Measurements from ENCODE around the gene TANC1.

Gene TANC1

DNA sequence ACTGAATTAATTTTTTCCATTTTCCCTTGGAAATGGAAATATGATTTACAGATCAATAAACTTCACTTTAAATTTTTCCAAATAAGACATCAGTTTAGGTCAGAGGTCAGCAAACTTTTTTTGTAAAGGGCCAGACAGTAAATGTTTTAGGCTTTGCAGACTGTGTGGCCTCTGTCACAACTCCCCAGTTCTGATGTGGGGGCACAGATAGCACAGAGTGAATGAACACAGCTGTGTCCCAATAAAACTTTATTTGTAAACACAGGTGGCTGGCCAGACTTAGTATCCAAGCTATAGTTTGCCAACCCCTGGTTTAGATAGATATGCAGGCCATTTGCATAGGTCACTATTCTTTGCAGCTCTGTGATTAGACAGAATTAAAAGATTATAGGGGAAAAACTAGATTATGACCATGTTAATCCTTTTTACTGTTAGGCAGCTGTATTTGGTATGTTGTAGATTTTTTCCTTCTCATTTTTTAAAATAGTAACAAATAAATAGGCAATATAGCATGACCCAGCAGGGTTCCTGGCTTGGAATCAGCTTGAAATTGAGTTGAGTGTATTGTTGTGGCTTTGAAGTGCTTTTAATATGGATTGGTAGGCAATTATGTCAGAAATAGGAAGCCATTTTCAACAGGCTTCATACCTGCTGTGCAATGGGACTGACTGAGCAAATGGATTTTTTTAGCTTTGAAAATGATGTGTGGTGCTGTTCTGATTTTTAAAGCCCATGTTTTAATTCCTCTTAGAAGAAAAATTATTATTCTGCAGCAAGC lies 258.4 kb downstream of the TANC1 start:
- no peak overlapping the region for H3K4me3 ChIP-seq (ENCODE audit: low read length)
- H3K27me3 ChIP-seq (ENCODE audit: insufficient read depth, low read length): no peaks in the 10 kb centered on the region
- H3K36me3 ChIP-seq (ENCODE audit: insufficient read depth, low read depth, low read length): peaks cover 13% of the 10 kb centered on the region; the same call in 1 of the 2 replicates
- no peak overlapping the region for H3K27ac ChIP-seq (ENCODE audit: low read length)
- no peak overlapping the region for H3K9ac ChIP-seq (ENCODE audit: low read depth, low read length)
- H3K9me3 ChIP-seq (ENCODE audit: insufficient read depth, low read depth, low read length): no peaks in the 10 kb centered on the region
- H3K4me1 ChIP-seq (ENCODE audit: insufficient read depth, low read length): no peaks in the 10 kb centered on the region

DNA sequence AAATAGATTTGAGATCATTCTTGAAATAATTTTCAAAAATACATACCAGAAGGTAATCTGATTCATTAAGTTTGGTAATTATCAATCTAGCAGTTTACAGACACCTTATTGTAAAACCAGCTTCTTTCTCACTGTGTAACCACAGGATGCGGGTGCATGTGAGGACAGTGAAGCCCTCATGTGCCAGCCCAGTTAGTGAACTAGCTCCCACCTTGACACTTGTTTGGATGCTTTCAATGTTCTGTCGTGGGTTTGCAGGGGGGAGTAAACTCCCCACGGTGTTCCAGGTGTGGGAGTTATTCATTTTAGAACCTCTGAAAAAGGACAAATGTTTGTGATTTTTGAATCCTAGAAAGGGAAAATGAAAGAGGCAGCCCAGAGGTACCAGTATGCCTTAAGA lies 259.0 kb downstream of the TANC1 start:
- Histone ChIP-seq H3K36me3 (ENCODE audit: insufficient read depth, low read depth, low read length) (peaks cover 13% of the 10 kb centered on the region; the same call in 1 of the 2 replicates), H3K4me1 (ENCODE audit: insufficient read depth, low read length) (no peaks in the 10 kb centered on the region), H3K27ac (ENCODE audit: low read length) (no peak overlapping the region), H3K9ac (ENCODE audit: low read depth, low read length) (no peak overlapping the region), H3K4me3 (ENCODE audit: low read length) (no peak overlapping the region), H3K27me3 (ENCODE audit: insufficient read depth, low read length) (no peaks in the 10 kb centered on the region), H3K9me3 (ENCODE audit: insufficient read depth, low read depth, low read length) (no peaks in the 10 kb centered on the region)

DNA sequence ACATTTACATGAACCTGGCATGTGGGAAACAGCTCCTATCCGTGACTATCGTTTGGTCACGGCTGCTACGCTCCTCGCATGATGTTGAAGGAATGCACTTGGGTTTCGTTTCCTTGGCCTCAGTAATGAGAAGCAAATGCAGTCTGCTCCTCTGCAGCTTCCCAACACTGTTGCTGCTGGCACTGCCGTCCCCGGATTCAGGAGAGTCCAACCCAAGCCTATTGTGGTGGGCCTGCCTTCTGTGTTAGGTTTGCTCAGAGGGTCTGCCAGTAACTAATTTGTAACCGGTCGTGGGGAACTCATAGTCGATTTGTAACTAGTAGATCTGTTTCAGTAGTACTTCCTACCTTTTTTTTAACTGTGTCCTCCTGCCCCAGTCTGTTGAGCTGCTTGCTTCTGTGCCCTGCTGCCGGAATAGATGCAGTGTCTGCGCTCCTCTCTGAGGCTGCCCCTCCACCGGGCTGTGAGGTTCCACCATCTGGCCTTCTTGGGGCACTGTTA lies 259.7 kb downstream of the TANC1 start:
- Histone ChIP-seq H3K36me3 (ENCODE audit: insufficient read depth, low read depth, low read length) (peaks cover 13% of the 10 kb centered on the region; the same call in 1 of the 2 replicates), H3K4me1 (ENCODE audit: insufficient read depth, low read length) (no peaks in the 10 kb centered on the region), H3K27ac (ENCODE audit: low read length) (no peak overlapping the region), H3K27me3 (ENCODE audit: insufficient read depth, low read length) (no peaks in the 10 kb centered on the region), H3K9ac (ENCODE audit: low read depth, low read length) (no peak overlapping the region), H3K4me3 (ENCODE audit: low read length) (no peak overlapping the region), H3K9me3 (ENCODE audit: insufficient read depth, low read depth, low read length) (no peaks in the 10 kb centered on the region)

DNA sequence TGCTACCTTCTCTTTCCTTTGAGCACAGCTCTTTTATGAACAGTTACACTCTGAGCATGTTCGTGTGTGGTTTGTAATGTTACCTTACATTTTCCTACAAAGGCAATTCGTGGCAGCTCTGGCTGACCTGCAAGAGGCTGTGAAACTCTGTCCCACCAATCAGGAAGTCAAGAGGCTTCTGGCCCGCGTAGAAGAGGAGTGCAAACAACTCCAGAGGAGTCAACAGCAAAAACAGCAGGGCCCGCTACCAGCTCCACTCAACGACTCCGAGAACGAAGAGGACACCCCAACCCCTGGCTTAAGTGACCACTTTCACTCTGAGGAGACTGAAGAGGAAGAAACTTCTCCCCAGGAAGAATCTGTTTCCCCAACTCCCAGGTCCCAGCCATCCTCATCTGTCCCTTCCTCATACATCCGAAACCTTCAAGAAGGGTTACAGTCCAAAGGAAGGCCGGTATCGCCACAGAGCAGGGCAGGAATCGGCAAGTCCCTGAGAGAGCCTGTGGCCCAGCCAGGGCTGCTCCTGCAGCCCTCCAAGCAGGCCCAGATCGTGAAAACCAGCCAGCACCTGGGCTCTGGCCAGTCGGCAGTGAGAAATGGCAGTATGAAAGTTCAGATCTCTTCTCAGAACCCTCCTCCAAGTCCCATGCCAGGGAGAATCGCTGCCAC lies 261.2 kb downstream of the TANC1 start:
- no peak overlapping the region for H3K4me3 ChIP-seq (ENCODE audit: low read length)
- H3K27ac ChIP-seq (ENCODE audit: low read length): no peak overlapping the region
- H3K4me1 ChIP-seq (ENCODE audit: insufficient read depth, low read length): no peaks in the 10 kb centered on the region
- H3K9me3 ChIP-seq (ENCODE audit: insufficient read depth, low read depth, low read length): no peaks in the 10 kb centered on the region
- H3K27me3 ChIP-seq (ENCODE audit: insufficient read depth, low read length): no peaks in the 10 kb centered on the region
- no peak overlapping the region for H3K9ac ChIP-seq (ENCODE audit: low read depth, low read length)
- peaks cover 17% of the 10 kb centered on the region for H3K36me3 ChIP-seq (ENCODE audit: insufficient read depth, low read depth, low read length)

DNA sequence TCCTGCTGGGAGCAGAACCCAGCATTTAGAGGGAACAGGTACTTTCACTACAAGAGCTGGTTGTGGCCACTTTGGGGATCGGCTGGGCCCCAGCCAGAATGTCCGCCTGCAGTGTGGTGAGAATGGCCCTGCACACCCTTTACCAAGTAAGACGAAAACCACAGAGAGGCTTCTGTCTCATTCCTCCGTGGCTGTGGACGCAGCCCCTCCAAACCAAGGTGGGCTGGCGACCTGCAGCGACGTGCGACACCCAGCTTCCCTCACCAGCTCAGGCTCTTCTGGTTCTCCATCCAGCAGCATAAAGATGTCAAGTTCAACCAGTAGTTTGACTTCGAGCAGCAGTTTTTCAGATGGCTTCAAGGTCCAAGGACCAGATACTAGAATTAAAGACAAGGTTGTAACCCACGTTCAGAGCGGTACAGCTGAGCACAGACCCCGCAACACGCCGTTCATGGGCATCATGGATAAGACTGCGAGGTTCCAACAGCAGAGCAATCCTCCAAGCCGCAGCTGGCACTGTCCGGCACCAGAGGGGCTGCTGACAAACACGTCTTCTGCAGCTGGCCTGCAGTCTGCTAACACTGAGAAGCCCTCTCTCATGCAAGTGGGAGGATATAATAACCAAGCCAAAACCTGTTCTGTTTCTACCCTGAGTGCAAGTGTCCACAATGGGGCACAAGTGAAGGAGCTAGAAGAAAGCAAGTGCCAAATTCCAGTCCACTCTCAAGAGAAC lies 261.9 kb downstream of the TANC1 start:
- Histone ChIP-seq H3K4me1 (ENCODE audit: insufficient read depth, low read length) (no peaks in the 10 kb centered on the region), H3K4me3 (ENCODE audit: low read length) (no peak overlapping the region), H3K36me3 (ENCODE audit: insufficient read depth, low read depth, low read length) (peaks cover 23% of the 10 kb centered on the region), H3K9me3 (ENCODE audit: insufficient read depth, low read depth, low read length) (no peaks in the 10 kb centered on the region), H3K9ac (ENCODE audit: low read depth, low read length) (no peak overlapping the region), H3K27ac (ENCODE audit: low read length) (no peak overlapping the region), H3K27me3 (ENCODE audit: insufficient read depth, low read length) (no peaks in the 10 kb centered on the region)

DNA sequence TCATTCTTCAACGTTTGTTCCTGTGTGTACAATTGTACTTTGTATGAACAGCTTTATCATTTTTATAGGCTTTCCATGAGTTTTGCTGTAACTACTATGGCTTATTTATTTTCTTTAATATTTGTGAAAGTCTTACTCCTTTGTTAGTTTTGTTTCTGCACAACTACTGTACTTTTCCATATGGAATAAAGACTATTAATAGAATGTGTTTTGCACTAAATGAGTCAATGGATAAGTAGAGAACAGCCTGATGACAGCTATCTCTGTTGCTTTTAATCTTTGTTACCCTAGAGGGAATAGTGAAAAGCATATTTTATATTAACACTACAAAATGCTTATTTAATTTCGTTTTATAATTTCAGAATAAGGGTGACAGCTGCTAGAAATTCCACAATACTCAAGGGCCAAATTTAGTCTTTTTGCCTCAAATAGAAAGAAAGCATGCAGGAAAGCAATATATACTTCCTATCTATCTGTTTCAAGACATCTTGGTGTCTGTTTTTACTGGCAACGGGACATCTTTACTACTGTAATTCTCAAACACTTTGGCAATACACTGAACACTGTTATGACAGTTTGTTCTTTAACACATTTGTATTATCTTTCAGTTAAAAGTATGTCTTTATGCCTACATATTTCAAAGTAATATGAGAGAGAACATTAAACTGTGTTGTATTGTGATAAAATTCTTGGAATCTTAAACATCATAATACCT lies 264.2 kb downstream of the TANC1 start:
- no peaks in the 10 kb centered on the region for H3K9me3 ChIP-seq (ENCODE audit: insufficient read depth, low read depth, low read length)
- no peak overlapping the region for H3K4me3 ChIP-seq (ENCODE audit: low read length)
- H3K36me3 ChIP-seq (ENCODE audit: insufficient read depth, low read depth, low read length): peaks cover 23% of the 10 kb centered on the region

DNA sequence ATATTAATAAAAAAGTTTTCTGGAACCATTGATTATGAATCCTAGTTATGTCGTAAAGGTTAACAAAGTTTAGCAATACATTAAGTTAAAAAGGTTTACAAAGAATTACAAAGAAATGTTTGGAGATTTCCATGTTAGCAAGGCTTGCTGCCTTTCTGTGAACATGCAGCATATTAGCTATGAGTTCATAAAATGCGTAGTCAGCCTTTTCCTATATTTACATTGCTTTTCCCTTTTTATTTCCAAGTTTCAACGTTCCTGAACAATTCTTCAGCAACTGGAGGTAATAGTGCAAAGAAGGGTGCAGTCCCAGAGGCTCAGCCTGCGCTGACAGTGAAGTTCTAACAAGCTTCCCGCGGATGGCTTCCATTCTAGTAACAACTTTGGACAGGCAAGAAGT lies 266.4 kb downstream of the TANC1 start:
- Histone ChIP-seq H3K4me1 (ENCODE audit: insufficient read depth, low read length) (no peaks in the 10 kb centered on the region), H3K4me3 (ENCODE audit: low read length) (no peak overlapping the region), H3K9me3 (ENCODE audit: insufficient read depth, low read depth, low read length) (no peaks in the 10 kb centered on the region), H3K36me3 (ENCODE audit: insufficient read depth, low read depth, low read length) (peaks cover 22% of the 10 kb centered on the region), H3K27ac (ENCODE audit: low read length) (no peak overlapping the region), H3K27me3 (ENCODE audit: insufficient read depth, low read length) (no peaks in the 10 kb centered on the region), H3K9ac (ENCODE audit: low read depth, low read length) (no peak overlapping the region)

More for the DNA sequence above, 264.2 kb downstream of the TANC1 start:
- Histone ChIP-seq H3K4me1 (ENCODE audit: insufficient read depth, low read length) (no peaks in the 10 kb centered on the region), H3K27ac (ENCODE audit: low read length) (no peak overlapping the region), H3K27me3 (ENCODE audit: insufficient read depth, low read length) (no peaks in the 10 kb centered on the region), H3K9ac (ENCODE audit: low read depth, low read length) (no peak overlapping the region)

DNA sequence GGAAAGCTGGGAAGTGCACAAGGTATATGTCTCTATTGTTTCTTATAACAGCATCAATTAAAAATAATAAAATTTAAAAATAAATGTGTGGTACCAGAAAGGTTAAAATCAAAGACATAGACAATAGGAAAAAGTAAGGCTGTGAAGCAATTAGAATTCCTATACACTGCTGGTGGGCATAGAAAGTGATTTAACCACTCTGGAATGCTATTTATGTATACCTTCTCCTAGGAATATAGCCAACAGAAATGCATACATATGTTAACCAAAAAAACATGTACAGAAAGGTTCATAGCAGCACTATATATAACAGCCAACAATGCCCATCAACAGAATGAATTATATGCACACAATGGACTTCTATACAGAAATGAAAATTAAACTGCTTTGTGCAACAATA lies 275.1 kb downstream of the TANC1 start:
- Histone ChIP-seq H3K36me3 (ENCODE audit: insufficient read depth, low read depth, low read length) (0 out of 2 replicates have a peak, but pooled peaks cover 1% of the 10 kb centered on the region), H3K9me3 (ENCODE audit: insufficient read depth, low read depth, low read length) (no peaks in the 10 kb centered on the region), H3K27ac (ENCODE audit: low read length) (no peak overlapping the region), H3K9ac (ENCODE audit: low read depth, low read length) (no peak overlapping the region), H3K4me3 (ENCODE audit: low read length) (no peak overlapping the region), H3K4me1 (ENCODE audit: insufficient read depth, low read length) (no peaks in the 10 kb centered on the region), H3K27me3 (ENCODE audit: insufficient read depth, low read length) (no peaks in the 10 kb centered on the region)

DNA sequence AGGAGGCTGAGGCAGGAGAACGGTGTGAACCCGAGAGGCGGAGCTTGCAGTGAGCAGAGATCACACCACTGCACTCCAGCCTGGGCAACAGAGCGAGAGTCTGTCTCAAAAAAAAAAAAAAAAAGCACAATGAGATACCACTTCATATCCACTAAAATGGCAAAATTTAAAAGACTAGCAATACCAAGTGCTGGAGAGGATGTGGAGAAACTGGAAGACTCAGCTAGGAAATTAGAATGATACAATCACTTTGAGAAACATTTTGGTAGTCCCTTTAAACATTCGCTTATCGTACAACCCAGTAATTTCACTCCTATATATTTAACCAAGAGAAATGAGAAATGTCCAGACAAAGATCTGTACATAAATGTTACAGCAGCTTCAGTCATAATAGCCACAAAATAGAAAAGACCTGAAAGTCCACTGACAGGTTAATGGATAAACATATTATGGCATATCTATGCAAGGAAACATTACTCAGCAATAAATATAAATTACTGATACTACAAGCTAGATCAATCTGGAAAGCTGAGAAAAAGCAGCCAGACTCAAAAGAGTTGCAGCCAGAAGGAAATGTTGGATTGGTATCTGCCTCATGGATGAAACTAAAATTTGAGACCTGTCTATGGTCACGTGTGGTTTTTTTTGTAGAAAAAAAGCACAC lies 278.0 kb downstream of the TANC1 start:
- no peak overlapping the region for H3K27ac ChIP-seq (ENCODE audit: low read length)
- H3K4me1 ChIP-seq (ENCODE audit: insufficient read depth, low read length): no peaks in the 10 kb centered on the region
- H3K27me3 ChIP-seq (ENCODE audit: insufficient read depth, low read length): no peaks in the 10 kb centered on the region
- no peaks in the 10 kb centered on the region for H3K9me3 ChIP-seq (ENCODE audit: insufficient read depth, low read depth, low read length)
- H3K4me3 ChIP-seq (ENCODE audit: low read length): no peak overlapping the region
- no peaks in the 10 kb centered on the region for H3K36me3 ChIP-seq (ENCODE audit: insufficient read depth, low read depth, low read length)
- no peak overlapping the region for H3K9ac ChIP-seq (ENCODE audit: low read depth, low read length)

DNA sequence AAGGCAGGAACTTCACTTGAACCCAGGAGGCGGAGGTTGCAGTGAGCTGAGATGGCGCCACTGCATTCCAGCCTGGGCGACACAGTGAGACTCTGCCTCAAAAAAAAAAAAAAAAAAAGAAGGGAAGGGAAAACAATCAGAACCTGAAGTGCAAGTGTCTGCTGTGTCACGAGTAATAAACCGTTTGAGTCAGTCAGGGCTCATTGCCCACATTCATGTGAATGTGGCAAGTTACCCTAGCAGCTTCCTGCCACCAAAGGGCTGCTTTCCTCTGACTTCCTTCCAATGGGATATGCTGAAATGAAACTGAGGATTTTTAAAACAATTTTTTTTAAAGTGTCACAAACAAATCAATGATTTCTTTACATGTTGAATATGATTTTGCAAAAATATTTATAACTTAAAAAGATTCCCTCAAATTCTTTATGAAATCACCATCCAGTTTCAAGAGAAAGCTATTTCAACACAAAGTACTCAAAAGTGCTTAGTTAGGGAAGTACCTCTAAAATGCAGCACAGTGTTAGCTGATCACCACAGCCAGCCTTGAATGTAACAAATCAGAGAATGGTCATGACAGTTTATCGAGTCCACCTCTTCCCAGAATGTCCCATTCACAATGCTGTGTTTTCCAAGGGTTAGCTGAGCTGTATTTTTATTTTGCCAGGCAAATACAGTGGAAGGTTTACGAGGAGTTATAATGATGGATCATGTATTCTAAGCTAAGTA lies 281.7 kb downstream of the TANC1 start:
- no peak overlapping the region for H3K9ac ChIP-seq (ENCODE audit: low read depth, low read length)
- H3K36me3 ChIP-seq (ENCODE audit: insufficient read depth, low read depth, low read length): no peaks in the 10 kb centered on the region
- no peak overlapping the region for H3K4me3 ChIP-seq (ENCODE audit: low read length)
- no peaks in the 10 kb centered on the region for H3K9me3 ChIP-seq (ENCODE audit: insufficient read depth, low read depth, low read length)
- H3K27me3 ChIP-seq (ENCODE audit: insufficient read depth, low read length): no peaks in the 10 kb centered on the region
- no peaks in the 10 kb centered on the region for H3K4me1 ChIP-seq (ENCODE audit: insufficient read depth, low read length)
- no peak overlapping the region for H3K27ac ChIP-seq (ENCODE audit: low read length)

Data from iPS-20b (cell line).